ENCODE results near the gene MPPED2.
A peak's percentile ranks its signal among the peaks of the same experiment; 100 is the strongest.

Gene MPPED2

DNA sequence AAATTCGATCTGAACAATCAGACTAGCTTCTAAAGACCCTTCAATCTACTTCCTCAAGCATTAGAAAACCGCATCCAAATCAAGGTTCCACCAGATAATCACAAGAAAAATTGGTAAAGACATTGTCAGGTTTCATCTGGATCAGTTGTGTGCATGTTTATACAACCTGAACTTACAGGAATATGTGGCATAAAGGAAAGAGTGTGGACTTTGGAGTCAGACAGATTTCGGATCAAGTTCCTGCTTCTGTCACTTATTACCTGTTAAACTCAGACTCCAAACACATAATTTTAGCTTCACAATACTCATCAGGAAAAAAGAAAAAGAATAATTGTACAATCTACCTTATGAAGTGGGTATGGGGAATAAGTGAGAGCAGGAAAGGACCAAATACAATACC lies 80.5 kb downstream of the MPPED2 start:
- Mint-ChIP-seq H3K9me3 (no peaks in the 10 kb centered on the region), H3K4me3 (no peak overlapping the region), H3K4me1 (peaks cover 49% of the 10 kb centered on the region), H3K36me3 (ENCODE audit: low read depth) (no peaks in the 10 kb centered on the region), H3K27me3 (ENCODE audit: low read depth, poor library complexity) (no peaks in the 10 kb centered on the region), H3K27ac (no peak overlapping the region)
- TF ChIP-seq, protein P1, sequence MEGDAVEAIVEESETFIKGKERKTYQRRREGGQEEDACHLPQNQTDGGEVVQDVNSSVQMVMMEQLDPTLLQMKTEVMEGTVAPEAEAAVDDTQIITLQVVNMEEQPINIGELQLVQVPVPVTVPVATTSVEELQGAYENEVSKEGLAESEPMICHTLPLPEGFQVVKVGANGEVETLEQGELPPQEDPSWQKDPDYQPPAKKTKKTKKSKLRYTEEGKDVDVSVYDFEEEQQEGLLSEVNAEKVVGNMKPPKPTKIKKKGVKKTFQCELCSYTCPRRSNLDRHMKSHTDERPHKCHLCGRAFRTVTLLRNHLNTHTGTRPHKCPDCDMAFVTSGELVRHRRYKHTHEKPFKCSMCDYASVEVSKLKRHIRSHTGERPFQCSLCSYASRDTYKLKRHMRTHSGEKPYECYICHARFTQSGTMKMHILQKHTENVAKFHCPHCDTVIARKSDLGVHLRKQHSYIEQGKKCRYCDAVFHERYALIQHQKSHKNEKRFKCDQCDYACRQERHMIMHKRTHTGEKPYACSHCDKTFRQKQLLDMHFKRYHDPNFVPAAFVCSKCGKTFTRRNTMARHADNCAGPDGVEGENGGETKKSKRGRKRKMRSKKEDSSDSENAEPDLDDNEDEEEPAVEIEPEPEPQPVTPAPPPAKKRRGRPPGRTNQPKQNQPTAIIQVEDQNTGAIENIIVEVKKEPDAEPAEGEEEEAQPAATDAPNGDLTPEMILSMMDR (IDR thresholded peaks at IDR 0.05) = no peak
- no peak for DNase-seq

GRCh38 chr11:30504468-30504867 lies 81.7 kb downstream of the MPPED2 start:
- DNase-seq = peak; percentile 16
- TF ChIP-seq, protein P1 (IDR thresholded peaks at IDR 0.05) = no peak
- H3K4me1 Mint-ChIP-seq = peaks cover 43% of the 10 kb centered on the region
- no peak overlapping the region for H3K4me3 Mint-ChIP-seq
- peak overlapping the region; percentile 68 for H3K27ac Mint-ChIP-seq
- no peaks in the 10 kb centered on the region for H3K36me3 Mint-ChIP-seq (ENCODE audit: low read depth)
- H3K9me3 Mint-ChIP-seq = no peaks in the 10 kb centered on the region
- no peaks in the 10 kb centered on the region for H3K27me3 Mint-ChIP-seq (ENCODE audit: low read depth, poor library complexity)

- Mint-ChIP-seq H3K4me3 (no peak overlapping the region), H3K27ac (no peak overlapping the region), H3K9me3 (no peaks in the 10 kb centered on the region), H3K4me1 (peaks cover 34% of the 10 kb centered on the region), H3K36me3 (ENCODE audit: low read depth) (no peaks in the 10 kb centered on the region), H3K27me3 (ENCODE audit: low read depth, poor library complexity) (peaks cover 5% of the 10 kb centered on the region)
- no peak for DNase-seq
- TF ChIP-seq, protein P1 (IDR thresholded peaks at IDR 0.05) = no peak
Measured at GRCh38 chr11:30503156-30503555, 83.0 kb downstream of the MPPED2 start.

GRCh38 chr11:30502305-30502704 lies 83.8 kb downstream of the MPPED2 start:
- H3K9me3 Mint-ChIP-seq = no peaks in the 10 kb centered on the region
- no peak overlapping the region for H3K4me3 Mint-ChIP-seq
- TF ChIP-seq, protein P1 (IDR thresholded peaks at IDR 0.05) = no peak
- H3K27ac Mint-ChIP-seq = no peak overlapping the region
- H3K4me1 Mint-ChIP-seq = peaks cover 34% of the 10 kb centered on the region
- DNase-seq = no peak
- H3K27me3 Mint-ChIP-seq (ENCODE audit: low read depth, poor library complexity) = peaks cover 5% of the 10 kb centered on the region
- H3K36me3 Mint-ChIP-seq (ENCODE audit: low read depth) = no peaks in the 10 kb centered on the region

DNA sequence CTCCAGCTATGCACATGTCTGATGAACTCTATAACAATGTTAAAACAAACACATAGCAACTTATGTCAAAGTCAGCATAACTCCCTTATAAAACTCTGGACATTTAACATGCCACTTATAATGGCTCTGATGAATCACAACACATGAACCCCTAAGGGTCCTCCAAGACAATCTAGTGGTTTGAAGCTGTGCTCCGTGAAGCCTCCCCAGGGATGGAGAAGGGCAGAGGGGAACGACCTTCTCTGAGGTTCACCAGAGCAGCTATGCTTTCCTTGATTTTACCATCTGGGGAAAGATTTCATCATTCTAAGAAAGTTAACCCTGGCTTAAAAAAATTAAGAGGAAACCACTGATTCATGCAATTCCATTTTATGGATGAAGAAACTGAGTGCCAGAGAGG lies 84.4 kb downstream of the MPPED2 start:
- no peak overlapping the region for H3K4me3 Mint-ChIP-seq
- DNase-seq = no peak
- no peaks in the 10 kb centered on the region for H3K9me3 Mint-ChIP-seq
- H3K27ac Mint-ChIP-seq = no peak overlapping the region
- H3K4me1 Mint-ChIP-seq = peaks cover 34% of the 10 kb centered on the region
- no peaks in the 10 kb centered on the region for H3K36me3 Mint-ChIP-seq (ENCODE audit: low read depth)
- TF ChIP-seq, protein P1 (IDR thresholded peaks at IDR 0.05) = no peak
- H3K27me3 Mint-ChIP-seq (ENCODE audit: low read depth, poor library complexity) = peaks cover 5% of the 10 kb centered on the region

- H3K27ac Mint-ChIP-seq = no peak overlapping the region
- H3K27me3 Mint-ChIP-seq (ENCODE audit: low read depth, poor library complexity) = peaks cover 8% of the 10 kb centered on the region
- H3K9me3 Mint-ChIP-seq = no peaks in the 10 kb centered on the region
- no peak for DNase-seq
- H3K36me3 Mint-ChIP-seq (ENCODE audit: low read depth) = no peaks in the 10 kb centered on the region
- H3K4me1 Mint-ChIP-seq = peaks cover 27% of the 10 kb centered on the region
- H3K4me3 Mint-ChIP-seq = no peak overlapping the region
- TF ChIP-seq, protein P1 (IDR thresholded peaks at IDR 0.05) = no peak
Measured at GRCh38 chr11:30499940-30500339, 86.2 kb downstream of the MPPED2 start.
